ENCODE results near the gene FOXN3. TPM values are rescaled to one million over a fixed set of nuclear protein-coding genes. Genes with fewer than 3 reads are reported as not detected.

Gene FOXN3
- polyA plus RNA-seq, 1 of the 3 experiments (the other 2 are of a cell fraction) = 9.8 TPM

DNA sequence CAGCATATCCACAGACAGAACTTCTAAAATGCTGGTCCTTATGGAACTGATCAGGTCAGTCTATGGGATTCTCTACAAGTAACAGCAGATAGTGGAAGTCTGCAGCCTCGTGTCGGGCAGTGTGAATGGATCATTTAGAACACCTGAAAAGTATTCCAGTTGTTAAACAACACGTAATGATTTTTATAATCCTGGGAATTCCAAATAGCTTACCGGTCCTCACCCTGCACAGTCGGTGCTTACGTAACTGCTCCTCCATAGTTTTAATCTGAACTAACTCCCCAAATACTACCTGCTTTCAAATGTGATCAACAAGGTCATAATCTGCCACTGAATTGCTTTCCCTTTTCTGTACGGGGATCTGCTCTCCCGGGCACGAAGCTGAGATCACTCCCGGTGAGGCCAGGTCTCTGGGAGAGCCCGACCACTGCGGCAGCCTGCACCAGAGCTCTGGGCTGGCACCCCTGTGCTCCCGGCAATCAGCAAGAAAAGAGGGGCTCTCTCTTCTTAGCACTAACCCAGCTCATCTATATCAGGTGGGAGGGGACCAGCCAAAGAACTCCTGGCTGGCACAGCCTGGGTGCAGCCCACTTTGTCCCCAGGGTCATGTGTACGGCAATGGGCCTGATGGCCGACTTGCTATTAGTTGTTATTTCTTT lies 157.0 kb downstream of the FOXN3 start:
- Histone ChIP-seq H3K9ac (no peak overlapping the region), H4K20me1 (ENCODE audit: insufficient read depth) (no peaks in the 10 kb centered on the region), H3K27ac (ENCODE audit: low read depth in 2 of 2, low read length in 1 of 2) (no peak overlapping the region), H3K79me2 (ENCODE audit: insufficient read depth) (no peaks in the 10 kb centered on the region), H3K9me3 (no peaks in the 10 kb centered on the region), H3K36me3 (replicated peaks in 1 of 2; ENCODE audit: control insufficient read depth in 1 of 2, insufficient read depth in 2 of 2, low read length in 1 of 2) (no peaks in the 10 kb centered on the region), H3F3A (replicated peaks; ENCODE audit: insufficient read depth) (no peaks in the 10 kb centered on the region), H3K4me1 (ENCODE audit: control insufficient read depth in 1 of 2, insufficient read depth in 2 of 2, low read depth in 1 of 2, low read length in 1 of 2) (peaks cover 0 to 3% of the 10 kb centered on the region in 2 experiments; a peak in 1 of 4 replicates), H2AFZ (ENCODE audit: low read depth) (no peak overlapping the region), H3K27me3 (ENCODE audit: insufficient read depth) (no peaks in the 10 kb centered on the region), H3K4me2 (no peak overlapping the region), H3K9me2 (no peaks in the 10 kb centered on the region), H3K4me3 (ENCODE audit: low read depth in 2 of 2, low read length in 1 of 2) (no peak overlapping the region)
- WGBS (ENCODE audit: low lambda C conversion rate) = 87% methylated on average over 13 of the region's 15 CpGs
- TF ChIP-seq ELF1 (IDR thresholded peaks at IDR 0.05) = no peak
- TF ChIP-seq CHD2 (IDR thresholded peaks at IDR 0.05; ENCODE audit: low read length, partially characterized antibody) = no peak
- TF ChIP-seq SMC3 (IDR thresholded peaks at IDR 0.05; ENCODE audit: low read depth, low read length) = no peak
- TF ChIP-seq YY1 (IDR thresholded peaks at IDR 0.05; ENCODE audit: low read depth) = no peak
- TF ChIP-seq TAF1 (IDR thresholded peaks at IDR 0.05; ENCODE audit: borderline replicate concordance, low read depth, low read length) = no peak
- TF ChIP-seq RAD21 (IDR thresholded peaks at IDR 0.05; ENCODE audit: low read length) = no peak
- TF ChIP-seq EZH2phosphoT487 (IDR thresholded peaks at IDR 0.05; ENCODE audit: borderline replicate concordance, low read depth) = no peak
- TF ChIP-seq TCF12 (IDR thresholded peaks at IDR 0.05) = no peak
- POLR2A ChIA-PET = no interaction called here
- no peak for DNase-seq
- CTCF ChIA-PET = interaction anchor here (1.7 kb wide), 3 partner anchors 11 to 32 kb away, joined by 3 to 5 read pairs (median 3); no protein-coding TSS in a partner anchor

DNA sequence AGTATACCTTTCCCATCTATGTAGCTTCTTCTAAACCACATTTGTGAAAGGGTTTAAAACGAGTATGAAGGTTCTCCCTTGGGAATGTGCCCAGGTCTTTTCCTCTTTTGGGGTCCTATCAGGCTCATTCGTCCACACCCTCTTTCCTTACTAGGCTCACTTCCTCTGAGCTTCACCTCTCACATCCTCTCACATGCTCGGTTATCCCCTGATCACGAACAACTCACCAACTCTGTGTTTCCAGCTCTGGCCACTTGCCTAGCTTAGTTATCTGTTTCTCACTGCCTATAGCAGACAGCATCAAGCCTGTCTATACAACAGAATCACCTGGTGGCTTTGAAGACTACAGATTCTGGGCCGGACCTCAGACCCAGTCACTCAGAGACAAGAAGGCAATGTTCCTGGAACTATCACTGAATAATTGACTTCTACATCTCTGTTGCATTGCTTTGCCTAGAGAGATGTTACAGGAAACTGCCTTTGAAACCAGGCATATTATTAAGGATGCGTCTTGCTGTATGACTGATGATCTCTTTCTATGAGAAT lies 158.2 kb downstream of the FOXN3 start:
- Histone ChIP-seq H3K4me3 (ENCODE audit: low read depth in 2 of 2, low read length in 1 of 2) (no peak overlapping the region), H3K4me1 (ENCODE audit: control insufficient read depth in 1 of 2, insufficient read depth in 2 of 2, low read depth in 1 of 2, low read length in 1 of 2) (peaks cover 0 to 13% of the 10 kb centered on the region in 2 experiments; a peak in 1 of 4 replicates), H4K20me1 (ENCODE audit: insufficient read depth) (no peaks in the 10 kb centered on the region), H3F3A (replicated peaks; ENCODE audit: insufficient read depth) (no peaks in the 10 kb centered on the region), H3K9me2 (no peaks in the 10 kb centered on the region), H3K27ac (ENCODE audit: low read depth in 2 of 2, low read length in 1 of 2) (no peak overlapping the region), H3K36me3 (replicated peaks in 1 of 2; ENCODE audit: control insufficient read depth in 1 of 2, insufficient read depth in 2 of 2, low read length in 1 of 2) (no peaks in the 10 kb centered on the region), H3K79me2 (ENCODE audit: insufficient read depth) (no peaks in the 10 kb centered on the region), H3K4me2 (no peak overlapping the region), H2AFZ (ENCODE audit: low read depth) (no peak overlapping the region), H3K9me3 (no peaks in the 10 kb centered on the region), H3K9ac (no peak overlapping the region), H3K27me3 (ENCODE audit: insufficient read depth) (no peaks in the 10 kb centered on the region)
- WGBS (ENCODE audit: low lambda C conversion rate) = 85% methylated on average over 6 of the region's 6 CpGs
- ChIA-PET POLR2A (no interaction called here), CTCF (interaction anchor here (0.6 kb wide), 1 partner anchor 334 kb away, joined by 3 read pairs; no protein-coding TSS in a partner anchor)
- TF ChIP-seq, protein P1, sequence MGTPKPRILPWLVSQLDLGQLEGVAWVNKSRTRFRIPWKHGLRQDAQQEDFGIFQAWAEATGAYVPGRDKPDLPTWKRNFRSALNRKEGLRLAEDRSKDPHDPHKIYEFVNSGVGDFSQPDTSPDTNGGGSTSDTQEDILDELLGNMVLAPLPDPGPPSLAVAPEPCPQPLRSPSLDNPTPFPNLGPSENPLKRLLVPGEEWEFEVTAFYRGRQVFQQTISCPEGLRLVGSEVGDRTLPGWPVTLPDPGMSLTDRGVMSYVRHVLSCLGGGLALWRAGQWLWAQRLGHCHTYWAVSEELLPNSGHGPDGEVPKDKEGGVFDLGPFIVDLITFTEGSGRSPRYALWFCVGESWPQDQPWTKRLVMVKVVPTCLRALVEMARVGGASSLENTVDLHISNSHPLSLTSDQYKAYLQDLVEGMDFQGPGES (IDR thresholded peaks at IDR 0.05; ENCODE audit: low read depth, low read length) = no peak
- no peak for TF ChIP-seq ELF1 (IDR thresholded peaks at IDR 0.05)
- no peak for TF ChIP-seq EZH2phosphoT487 (IDR thresholded peaks at IDR 0.05; ENCODE audit: borderline replicate concordance, low read depth)
- TF ChIP-seq, protein P2, sequence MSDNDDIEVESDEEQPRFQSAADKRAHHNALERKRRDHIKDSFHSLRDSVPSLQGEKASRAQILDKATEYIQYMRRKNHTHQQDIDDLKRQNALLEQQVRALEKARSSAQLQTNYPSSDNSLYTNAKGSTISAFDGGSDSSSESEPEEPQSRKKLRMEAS (IDR thresholded peaks at IDR 0.05; ENCODE audit: low read depth) = no peak
- no peak for TF ChIP-seq EP300 (IDR thresholded peaks at IDR 0.05; ENCODE audit: borderline replicate concordance in 1 of 2, low read depth in 1 of 2, low read length in 1 of 2)
- TF ChIP-seq RAD21 (IDR thresholded peaks at IDR 0.05; ENCODE audit: low read length) = no peak
- TF ChIP-seq NFIC (IDR thresholded peaks at IDR 0.05; ENCODE audit: borderline replicate concordance) = no peak
- no peak for TF ChIP-seq TCF12 (IDR thresholded peaks at IDR 0.05)
- TF ChIP-seq POLR2AphosphoS5 (IDR thresholded peaks at IDR 0.05; ENCODE audit: low read depth, low read length) = no peak
- TF ChIP-seq NRF1 (IDR thresholded peaks at IDR 0.05; ENCODE audit: low read depth, low read length) = no peak
- no peak for TF ChIP-seq FOSL2 (IDR thresholded peaks at IDR 0.05; ENCODE audit: borderline replicate concordance, low read depth)
- no peak for TF ChIP-seq FOXM1 (IDR thresholded peaks at IDR 0.05; ENCODE audit: low read depth)
- TF ChIP-seq, protein P3, sequence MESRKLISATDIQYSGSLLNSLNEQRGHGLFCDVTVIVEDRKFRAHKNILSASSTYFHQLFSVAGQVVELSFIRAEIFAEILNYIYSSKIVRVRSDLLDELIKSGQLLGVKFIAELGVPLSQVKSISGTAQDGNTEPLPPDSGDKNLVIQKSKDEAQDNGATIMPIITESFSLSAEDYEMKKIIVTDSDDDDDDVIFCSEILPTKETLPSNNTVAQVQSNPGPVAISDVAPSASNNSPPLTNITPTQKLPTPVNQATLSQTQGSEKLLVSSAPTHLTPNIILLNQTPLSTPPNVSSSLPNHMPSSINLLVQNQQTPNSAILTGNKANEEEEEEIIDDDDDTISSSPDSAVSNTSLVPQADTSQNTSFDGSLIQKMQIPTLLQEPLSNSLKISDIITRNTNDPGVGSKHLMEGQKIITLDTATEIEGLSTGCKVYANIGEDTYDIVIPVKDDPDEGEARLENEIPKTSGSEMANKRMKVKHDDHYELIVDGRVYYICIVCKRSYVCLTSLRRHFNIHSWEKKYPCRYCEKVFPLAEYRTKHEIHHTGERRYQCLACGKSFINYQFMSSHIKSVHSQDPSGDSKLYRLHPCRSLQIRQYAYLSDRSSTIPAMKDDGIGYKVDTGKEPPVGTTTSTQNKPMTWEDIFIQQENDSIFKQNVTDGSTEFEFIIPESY (IDR thresholded peaks at IDR 0.05; ENCODE audit: borderline replicate concordance, low read depth) = no peak
- TF ChIP-seq TEAD4 (IDR thresholded peaks at IDR 0.05; ENCODE audit: borderline replicate concordance, insufficient read depth) = no peak
- no peak for TF ChIP-seq GABPA (IDR thresholded peaks at IDR 0.05; ENCODE audit: low read depth)
- DNase-seq = no peak

Data from SK-N-SH (cell line).